K562 (cell line): ENCODE data around the gene RNF26. TPM values are rescaled to one million over a fixed set of nuclear protein-coding genes. Genes with fewer than 3 reads are reported as not detected.

ENCODE experiments used
- FOXJ2 ChIP-seq: fragments of 200-800 bp; sonication (Bioruptor generic); IDR thresholded peaks from 2 replicates; pipeline ENCODE4 v1.6.1; 2016; ENCODE audit warnings: missing genetic modification characterization, missing compliant biosample characterization
- JUND ChIP-seq, 2 experiments: IDR thresholded peaks; 2 replicates in 1 of 2; 3 replicates in 1 of 2; pipeline ENCODE4 v1.6.1; 2011; ENCODE audit warnings: borderline replicate concordance in 2 of 2, low read depth in 2 of 2, low read length in 2 of 2, improper control_type of control experiment in 1 of 2, missing biosample characterization in 1 of 2, missing genetic modification characterization in 1 of 2, missing genetic modification reagents in 1 of 2
- L3MBTL2 ChIP-seq: fragments of 450-650 bp; IDR thresholded peaks from 2 replicates; pipeline ENCODE4 v1.6.1; 2016; ENCODE audit warnings: mild to moderate bottlenecking, moderate library complexity
- LCOR ChIP-seq: sonication (generic); formaldehyde crosslinking; IDR thresholded peaks from 2 replicates; pipeline ENCODE4 v1.8.0; 2022; ENCODE audit warnings: mild to moderate bottlenecking, missing genetic modification reagents
- MAX ChIP-seq: sonication (generic); formaldehyde crosslinking; IDR thresholded peaks from 2 replicates; pipeline ENCODE4 v1.9.0; 2022; ENCODE audit warnings: mild to moderate bottlenecking, missing genetic modification reagents
- NFYB ChIP-seq: IDR thresholded peaks from 2 replicates; pipeline ENCODE4 v1.6.1; 2011; ENCODE audit warnings: mild to moderate bottlenecking, moderate library complexity; ENCODE audit not compliant: insufficient read length; ENCODE audit errors: extremely low read depth
- NR2C2 ChIP-seq, 2 experiments: fragments of 200-800 bp in 1 of 2; sonication (Bioruptor generic) in 1 of 2; sonication (generic) in 1 of 2; formaldehyde crosslinking in 1 of 2; IDR thresholded peaks; 2 replicates each; pipeline versions ENCODE4 v1.6.1 to v1.8.0; 2016 to 2022; ENCODE audit warnings: mild to moderate bottlenecking in 1 of 2, missing compliant biosample characterization in 1 of 2, missing genetic modification characterization in 1 of 2, missing genetic modification reagents in 1 of 2
- POLR2B ChIP-seq: fragments of 450-650 bp; IDR thresholded peaks from 2 replicates; pipeline ENCODE4 v1.6.1; 2018; ENCODE audit warnings: low read depth; ENCODE audit not compliant: partially characterized antibody
- POLR2G ChIP-seq: fragments of 200-400 bp; formaldehyde crosslinking; IDR thresholded peaks from 2 replicates; pipeline ENCODE4 v1.6.1; 2017; ENCODE audit warnings: low read depth, mild to moderate bottlenecking, antibody characterized with exemption, low read length, moderate library complexity
- RCOR1 ChIP-seq, 2 experiments: IDR thresholded peaks; 2 replicates each; pipeline ENCODE4 v1.6.1; 2012; ENCODE audit warnings: low read depth in 2 of 2, low read length in 2 of 2, borderline replicate concordance in 1 of 2, improper control_type of control experiment in 1 of 2
- SP1 ChIP-seq: sonication (generic); formaldehyde crosslinking; IDR thresholded peaks from 2 replicates; pipeline ENCODE4 v1.8.1; 2022; ENCODE audit warnings: mild to moderate bottlenecking, missing genetic modification reagents
- STAG1 ChIP-seq: sonication (generic); formaldehyde crosslinking; IDR thresholded peaks from 2 replicates; pipeline ENCODE4 v1.5.0; 2020; ENCODE audit warnings: missing genetic modification reagents, borderline replicate concordance
- ZBTB12 ChIP-seq: fragments of 250-450 bp; sonication (Bioruptor Pico); IDR thresholded peaks from 2 replicates; pipeline ENCODE4 v1.4.0; 2020
- polyA plus RNA-seq, 8 experiments: library from polyadenylated mRNA; depleted of rRNA in 4 of 8; stranded (reverse) in 5 of 8; unstranded in 3 of 8; fragments of >200 nt; fragmentation: Nextera tagmentation in 2 of 8; fragmentation: Illumina TruSeq in 1 of 8; extraction: Ambion mirVana in 2 of 8; extraction: Trizol in 1 of 8; gene quantifications; 2 replicates each; pipeline versions ENCODE4 v1.2.1 to v1.2.3, GENCODE V29; 2011 to 2014; ENCODE audit warnings: inconsistent platforms in 1 of 8, missing spikeins in 1 of 8
- total RNA-seq, 7 experiments: library from RNA; depleted of rRNA in 6 of 7; stranded (reverse); fragments of >200 nt in 6 of 7; fragmentation: Illumina TruSeq in 2 of 7; extraction: Trizol in 2 of 7; gene quantifications; 2 replicates each; pipeline versions ENCODE4 v1.2.1 to v1.2.3, GENCODE V29; 2011 to 2021; ENCODE audit warnings: low replicate concordance in 1 of 7
- TF ChIP-seq, protein P1 (sequence below), 3 experiments: fragments of 200-800 bp in 1 of 3; sonication (Bioruptor generic) in 1 of 3; sonication (generic) in 1 of 3; formaldehyde crosslinking in 1 of 3; IDR thresholded peaks; 2 replicates each; pipeline versions ENCODE4 v1.6.1 to v1.8.0; 2016 to 2022; ENCODE audit warnings: mild to moderate bottlenecking in 2 of 3, missing compliant biosample characterization in 2 of 3, missing genetic modification characterization in 2 of 3, missing genetic modification reagents in 1 of 3
- TF ChIP-seq, protein P2 (sequence below): fragments of 200-800 bp; sonication (Bioruptor generic); IDR thresholded peaks from 2 replicates; pipeline ENCODE4 v1.6.1; 2017; ENCODE audit warnings: missing genetic modification characterization, missing compliant biosample characterization
- TF ChIP-seq, protein P3 (sequence below): sonication (generic); formaldehyde crosslinking; IDR thresholded peaks from 2 replicates; pipeline ENCODE4 v1.8.0; 2022; ENCODE audit warnings: mild to moderate bottlenecking, missing genetic modification reagents

RNF26 gene
- total and polyA plus RNA-seq, 9 of the 15 experiments (the other 6 are each of a cell fraction or from before 2014, with no cell fraction given) = 5.3 to 53.6 (median 12.7) TPM

DNA sequence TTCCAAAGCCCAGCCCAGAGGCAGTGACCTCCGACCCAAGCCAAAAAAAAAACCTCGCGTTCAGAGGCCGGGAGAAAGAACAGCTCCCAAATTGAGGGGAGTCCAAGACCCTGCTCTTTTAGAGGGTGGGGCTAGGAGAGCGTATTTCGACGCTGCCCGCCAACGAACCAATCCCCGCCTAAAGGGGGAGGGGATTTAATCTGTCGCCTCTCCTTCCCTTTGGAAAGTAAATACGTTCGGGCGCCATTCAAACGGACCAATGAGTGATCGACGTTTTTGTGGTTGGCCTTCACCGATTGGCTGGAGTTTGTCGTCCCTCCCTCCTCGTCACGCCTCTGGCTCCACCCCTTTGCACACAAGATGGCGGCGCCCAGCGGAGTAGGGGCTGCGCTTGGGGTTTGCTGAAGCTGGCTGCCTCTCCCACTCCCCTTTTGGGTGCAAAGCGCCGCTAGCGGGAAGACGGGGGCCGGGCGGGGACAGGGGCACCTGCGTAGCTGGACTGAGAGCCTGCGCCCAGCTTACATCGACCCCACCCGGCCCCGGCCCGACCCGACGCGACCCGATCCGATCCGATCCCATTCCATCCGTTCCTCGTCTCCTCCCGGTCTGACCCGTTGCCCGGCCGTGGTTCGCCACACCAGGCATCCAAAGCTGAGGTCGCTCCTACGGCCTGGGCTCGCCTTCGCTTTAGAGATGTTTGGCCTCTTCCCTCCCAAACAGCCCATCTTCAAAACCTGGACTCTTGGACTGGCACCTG is at the start of gene RNF26 (continued):
- TF ChIP-seq, protein P1, sequence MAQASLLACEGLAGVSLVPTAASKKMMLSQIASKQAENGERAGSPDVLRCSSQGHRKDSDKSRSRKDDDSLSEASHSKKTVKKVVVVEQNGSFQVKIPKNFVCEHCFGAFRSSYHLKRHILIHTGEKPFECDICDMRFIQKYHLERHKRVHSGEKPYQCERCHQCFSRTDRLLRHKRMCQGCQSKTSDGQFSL (CRISPR knock-in tag; IDR thresholded peaks at IDR 0.05) = no peak
- TF ChIP-seq, protein P1 (tag; IDR thresholded peaks at IDR 0.05) = no peak
- TF ChIP-seq POLR2B (peak; percentile 72), MAX (CRISPR knock-in tag) (0 out of 2 replicates have a peak, but pooled peaks have one; percentile 28), STAG1 (CRISPR knock-in tag) (peak; percentile 44), RCOR1 (IDR thresholded peaks at IDR 0.05; ENCODE audit: borderline replicate concordance in 1 of 2, low read depth in 2 of 2, low read length in 2 of 2) (peak in 1 of 2 experiments; percentile 24; a peak in 1 of 4 replicates), NR2C2 (CRISPR knock-in tag; IDR thresholded peaks at IDR 0.05) (0 out of 2 replicates have a peak, but pooled peaks have one; percentile 30), NR2C2 (tag; IDR thresholded peaks at IDR 0.05) (peak; percentile 95), NFYB (peak; percentile 93), LCOR (CRISPR knock-in tag) (0 out of 2 replicates have a peak, but pooled peaks have one; percentile 27), SP1 (peak; percentile 89), POLR2G (peak; percentile 84), L3MBTL2 (peak; percentile 53; the same call in 1 of the 2 replicates), FOXJ2 (tag) (no peak), ZBTB12 (CRISPR knock-in tag) (peak; percentile 77), JUND (IDR thresholded peaks at IDR 0.05; ENCODE audit: borderline replicate concordance, low read depth, low read length) (peak; percentile 44; the same call in 1 of the 2 replicates), JUND (tag; IDR thresholded peaks at IDR 0.05; ENCODE audit: borderline replicate concordance, low read depth, low read length) (no peak)
- TF ChIP-seq, protein P2, sequence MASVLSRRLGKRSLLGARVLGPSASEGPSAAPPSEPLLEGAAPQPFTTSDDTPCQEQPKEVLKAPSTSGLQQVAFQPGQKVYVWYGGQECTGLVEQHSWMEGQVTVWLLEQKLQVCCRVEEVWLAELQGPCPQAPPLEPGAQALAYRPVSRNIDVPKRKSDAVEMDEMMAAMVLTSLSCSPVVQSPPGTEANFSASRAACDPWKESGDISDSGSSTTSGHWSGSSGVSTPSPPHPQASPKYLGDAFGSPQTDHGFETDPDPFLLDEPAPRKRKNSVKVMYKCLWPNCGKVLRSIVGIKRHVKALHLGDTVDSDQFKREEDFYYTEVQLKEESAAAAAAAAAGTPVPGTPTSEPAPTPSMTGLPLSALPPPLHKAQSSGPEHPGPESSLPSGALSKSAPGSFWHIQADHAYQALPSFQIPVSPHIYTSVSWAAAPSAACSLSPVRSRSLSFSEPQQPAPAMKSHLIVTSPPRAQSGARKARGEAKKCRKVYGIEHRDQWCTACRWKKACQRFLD (CRISPR knock-in tag) = 0 out of 2 replicates have a peak, but pooled peaks have one; percentile 25
- TF ChIP-seq, protein P3, sequence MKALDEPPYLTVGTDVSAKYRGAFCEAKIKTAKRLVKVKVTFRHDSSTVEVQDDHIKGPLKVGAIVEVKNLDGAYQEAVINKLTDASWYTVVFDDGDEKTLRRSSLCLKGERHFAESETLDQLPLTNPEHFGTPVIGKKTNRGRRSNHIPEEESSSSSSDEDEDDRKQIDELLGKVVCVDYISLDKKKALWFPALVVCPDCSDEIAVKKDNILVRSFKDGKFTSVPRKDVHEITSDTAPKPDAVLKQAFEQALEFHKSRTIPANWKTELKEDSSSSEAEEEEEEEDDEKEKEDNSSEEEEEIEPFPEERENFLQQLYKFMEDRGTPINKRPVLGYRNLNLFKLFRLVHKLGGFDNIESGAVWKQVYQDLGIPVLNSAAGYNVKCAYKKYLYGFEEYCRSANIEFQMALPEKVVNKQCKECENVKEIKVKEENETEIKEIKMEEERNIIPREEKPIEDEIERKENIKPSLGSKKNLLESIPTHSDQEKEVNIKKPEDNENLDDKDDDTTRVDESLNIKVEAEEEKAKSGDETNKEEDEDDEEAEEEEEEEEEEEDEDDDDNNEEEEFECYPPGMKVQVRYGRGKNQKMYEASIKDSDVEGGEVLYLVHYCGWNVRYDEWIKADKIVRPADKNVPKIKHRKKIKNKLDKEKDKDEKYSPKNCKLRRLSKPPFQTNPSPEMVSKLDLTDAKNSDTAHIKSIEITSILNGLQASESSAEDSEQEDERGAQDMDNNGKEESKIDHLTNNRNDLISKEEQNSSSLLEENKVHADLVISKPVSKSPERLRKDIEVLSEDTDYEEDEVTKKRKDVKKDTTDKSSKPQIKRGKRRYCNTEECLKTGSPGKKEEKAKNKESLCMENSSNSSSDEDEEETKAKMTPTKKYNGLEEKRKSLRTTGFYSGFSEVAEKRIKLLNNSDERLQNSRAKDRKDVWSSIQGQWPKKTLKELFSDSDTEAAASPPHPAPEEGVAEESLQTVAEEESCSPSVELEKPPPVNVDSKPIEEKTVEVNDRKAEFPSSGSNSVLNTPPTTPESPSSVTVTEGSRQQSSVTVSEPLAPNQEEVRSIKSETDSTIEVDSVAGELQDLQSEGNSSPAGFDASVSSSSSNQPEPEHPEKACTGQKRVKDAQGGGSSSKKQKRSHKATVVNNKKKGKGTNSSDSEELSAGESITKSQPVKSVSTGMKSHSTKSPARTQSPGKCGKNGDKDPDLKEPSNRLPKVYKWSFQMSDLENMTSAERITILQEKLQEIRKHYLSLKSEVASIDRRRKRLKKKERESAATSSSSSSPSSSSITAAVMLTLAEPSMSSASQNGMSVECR = no peak
